Measurements from ENCODE around the gene CHD3. TPM values are rescaled to one million over a fixed set of nuclear protein-coding genes. Genes with fewer than 3 reads are reported as not detected.

CHD3 gene
- total and polyA plus RNA-seq, 10 of the 15 experiments (the other 5 are each of a cell fraction or from before 2014, with no cell fraction given) = 1.4 to 86.8 (median 39.1) TPM

GRCh38 chr17:7961421-7961820 is 72.8 kb downstream of the CHD3 start:
- BruUV-seq (replicated peaks) = no TSS peak
- H3K9me3 ChIP-seq (replicated peaks; ENCODE audit: control insufficient read depth, insufficient read depth, low read length) = no peaks in the 10 kb centered on the region
- H3K27ac ChIP-seq (ENCODE audit: control insufficient read depth, insufficient read depth) = no peak overlapping the region
- intact Hi-C loops (cut with micrococcal nuclease; ENCODE audit: unreplicated experiment) = no loop called here
- H3K9ac ChIP-seq (ENCODE audit: control insufficient read depth, insufficient read depth, low read length) = no peak overlapping the region
- no peaks in the 10 kb centered on the region for H3K4me1 ChIP-seq (ENCODE audit: control insufficient read depth, insufficient read depth, low read length)
- ATAC-seq (no peak), FAIRE-seq (no peak), DNase-seq (ENCODE audit: low read depth, low spot score) (no peak)
- ChIA-PET SMC1A (ENCODE audit: uncharacterized antibody, unreplicated experiment) (no interaction called here), RAD21 (ENCODE audit: unreplicated experiment) (no interaction called here), CTCF (no interaction called here), POLR2A (interaction anchor here (0.7 kb wide), 1 partner anchor 46 kb away, joined by 3 read pairs; no protein-coding TSS in a partner anchor)
- 10% methylated on average over 2 of the region's 2 CpGs for WGBS (ENCODE audit: insufficient coverage, insufficient replicate concordance, low lambda C conversion rate, missing lambda C conversion rate)
- no peak overlapping the region for H3K4me3 ChIP-seq
- in situ Hi-C loops (cut with MboI) = no loop called here
- no peak overlapping the region for H2AFZ ChIP-seq (ENCODE audit: control insufficient read depth, low read depth, low read length)
- H4K20me1 ChIP-seq (ENCODE audit: control insufficient read depth, insufficient read depth) = no peaks in the 10 kb centered on the region
- no peaks in the 10 kb centered on the region for H3K79me2 ChIP-seq (ENCODE audit: control insufficient read depth, insufficient read depth, low read length)
- TF ChIP-seq FOXK2 (IDR thresholded peaks at IDR 0.05) = no peak
- no peaks in the 10 kb centered on the region for H3K27me3 ChIP-seq (replicated peaks in 1 of 2; ENCODE audit: control insufficient read depth in 2 of 2, insufficient read depth in 2 of 2, low read length in 1 of 2)
- no peak overlapping the region for H3K4me2 ChIP-seq (ENCODE audit: control insufficient read depth, insufficient read depth)
- no peaks in the 10 kb centered on the region for H3K36me3 ChIP-seq (ENCODE audit: control insufficient read depth in 2 of 2, insufficient read depth in 2 of 2, low read length in 1 of 2)

Small RNAs within 50 kb of the gene (small RNA-seq; reads per million reads assigned to genes)
- gene SCARNA21 = 0.20 reads per million

Other genes with a start within 250 kb of the CHD3 start
Only the 7 nearest of the 18 such genes appear.
- 0.16 and 0.62 TPM in 2 replicates for gene TMEM88, start 33.7 kb upstream of the CHD3 start, total RNA-seq (2014; rRNA removed)
- 0.28 TPM in 1 of 2 replicates, not detected in the other for gene TMEM88, start 33.7 kb upstream of the CHD3 start, total RNA-seq (2014; rRNA removed; fragmentation: Illumina TruSeq; extraction: Trizol)
- 0.69 and 1.1 TPM in 2 replicates for gene TMEM88, start 33.7 kb upstream of the CHD3 start, total RNA-seq (2021)
- 0.20 TPM in 1 of 2 replicates, not detected in the other for gene TMEM88, start 33.7 kb upstream of the CHD3 start, polyA plus RNA-seq (2011; rRNA removed)
- gene TMEM88, start 33.7 kb upstream of the CHD3 start, polyA plus RNA-seq (2014; fragmentation: Illumina TruSeq; extraction: Trizol) = 0.21 TPM in 1 of 2 replicates, not detected in the other
- not detected for gene TMEM88, start 33.7 kb upstream of the CHD3 start, polyA plus RNA-seq (2014; fragmentation: Nextera tagmentation; extraction: Ambion mirVana)
- 0.22 and 2.2 TPM in 2 replicates for gene TMEM88, start 33.7 kb upstream of the CHD3 start, polyA plus RNA-seq (2014; rRNA removed)
- gene TMEM88, start 33.7 kb upstream of the CHD3 start, polyA plus RNA-seq (2016; fragmentation: Nextera tagmentation; extraction: Ambion mirVana) = under 1 TPM in 1 of 2 experiments, not detected in 1; 0.24 TPM
- 197 and 248 TPM in 2 replicates for gene NAA38, start 31.2 kb upstream of the CHD3 start, total RNA-seq (2014; rRNA removed)
- 98.5 and 108 TPM in 2 replicates for gene NAA38, start 31.2 kb upstream of the CHD3 start, total RNA-seq (2014; rRNA removed; fragmentation: Illumina TruSeq; extraction: Trizol)
- gene NAA38, start 31.2 kb upstream of the CHD3 start, total RNA-seq (2021) = 112 and 116 TPM in 2 replicates
- 28.4 and 82.1 TPM in 2 replicates for gene NAA38, start 31.2 kb upstream of the CHD3 start, polyA plus RNA-seq (2011; rRNA removed)
- 2.7 and 31.5 TPM in 2 replicates for gene NAA38, start 31.2 kb upstream of the CHD3 start, polyA plus RNA-seq (2014; fragmentation: Illumina TruSeq; extraction: Trizol)
- 100 to 1,000 TPM; 206 to 231 TPM for gene NAA38, start 31.2 kb upstream of the CHD3 start, polyA plus RNA-seq (2014; fragmentation: Nextera tagmentation; extraction: Ambion mirVana)
- gene NAA38, start 31.2 kb upstream of the CHD3 start, polyA plus RNA-seq (2014; rRNA removed) = 223 and 292 TPM in 2 replicates
- 100 to 1,000 TPM; 323 to 337 TPM for gene NAA38, start 31.2 kb upstream of the CHD3 start, polyA plus RNA-seq (2016; fragmentation: Nextera tagmentation; extraction: Ambion mirVana)
- gene CYB5D1, start 30.8 kb upstream of the CHD3 start, total RNA-seq (2014; rRNA removed) = 6.8 and 8.4 TPM in 2 replicates
- gene CYB5D1, start 30.8 kb upstream of the CHD3 start, total RNA-seq (2014; rRNA removed; fragmentation: Illumina TruSeq; extraction: Trizol) = 5.8 and 6.6 TPM in 2 replicates
- 7.7 and 7.9 TPM in 2 replicates for gene CYB5D1, start 30.8 kb upstream of the CHD3 start, total RNA-seq (2021)
- gene CYB5D1, start 30.8 kb upstream of the CHD3 start, polyA plus RNA-seq (2011; rRNA removed) = 6.1 and 7.3 TPM in 2 replicates
- 8.7 and 10.7 TPM in 2 replicates for gene CYB5D1, start 30.8 kb upstream of the CHD3 start, polyA plus RNA-seq (2014; fragmentation: Illumina TruSeq; extraction: Trizol)
- gene CYB5D1, start 30.8 kb upstream of the CHD3 start, polyA plus RNA-seq (2014; fragmentation: Nextera tagmentation; extraction: Ambion mirVana) = 1 to 10 TPM; 1.6 TPM
- gene CYB5D1, start 30.8 kb upstream of the CHD3 start, polyA plus RNA-seq (2014; rRNA removed) = 6.9 and 8.1 TPM in 2 replicates
- 1 to 10 TPM; 4.3 to 5.0 TPM for gene CYB5D1, start 30.8 kb upstream of the CHD3 start, polyA plus RNA-seq (2016; fragmentation: Nextera tagmentation; extraction: Ambion mirVana)
- 1.0 and 1.3 TPM in 2 replicates for gene RNF227, start 27.5 kb downstream of the CHD3 start, total RNA-seq (2014; rRNA removed)
- 1.0 and 1.3 TPM in 2 replicates for gene RNF227, start 27.5 kb downstream of the CHD3 start, total RNA-seq (2014; rRNA removed; fragmentation: Illumina TruSeq; extraction: Trizol)
- gene RNF227, start 27.5 kb downstream of the CHD3 start, total RNA-seq (2021) = 0.90 and 1.6 TPM in 2 replicates
- 2.8 and 3.5 TPM in 2 replicates for gene RNF227, start 27.5 kb downstream of the CHD3 start, polyA plus RNA-seq (2011; rRNA removed)
- 1.1 and 1.5 TPM in 2 replicates for gene RNF227, start 27.5 kb downstream of the CHD3 start, polyA plus RNA-seq (2014; fragmentation: Illumina TruSeq; extraction: Trizol)
- under 1 TPM; 0.49 to 0.87 TPM for gene RNF227, start 27.5 kb downstream of the CHD3 start, polyA plus RNA-seq (2014; fragmentation: Nextera tagmentation; extraction: Ambion mirVana)
- 1.7 and 5.0 TPM in 2 replicates for gene RNF227, start 27.5 kb downstream of the CHD3 start, polyA plus RNA-seq (2014; rRNA removed)
- gene RNF227, start 27.5 kb downstream of the CHD3 start, polyA plus RNA-seq (2016; fragmentation: Nextera tagmentation; extraction: Ambion mirVana) = 1 to 10 TPM; 1.2 to 2.4 TPM
- gene KCNAB3, start 41.1 kb downstream of the CHD3 start, total RNA-seq (2014; rRNA removed) = 1.9 and 2.3 TPM in 2 replicates
- gene KCNAB3, start 41.1 kb downstream of the CHD3 start, total RNA-seq (2014; rRNA removed; fragmentation: Illumina TruSeq; extraction: Trizol) = 1.2 and 1.6 TPM in 2 replicates
- gene KCNAB3, start 41.1 kb downstream of the CHD3 start, total RNA-seq (2021) = 3.9 and 7.0 TPM in 2 replicates
- gene KCNAB3, start 41.1 kb downstream of the CHD3 start, polyA plus RNA-seq (2011; rRNA removed) = 1.6 and 1.9 TPM in 2 replicates
- 2.0 and 2.6 TPM in 2 replicates for gene KCNAB3, start 41.1 kb downstream of the CHD3 start, polyA plus RNA-seq (2014; fragmentation: Illumina TruSeq; extraction: Trizol)
- gene KCNAB3, start 41.1 kb downstream of the CHD3 start, polyA plus RNA-seq (2014; fragmentation: Nextera tagmentation; extraction: Ambion mirVana) = under 1 TPM; 0.22 to 0.42 TPM
- gene KCNAB3, start 41.1 kb downstream of the CHD3 start, polyA plus RNA-seq (2014; rRNA removed) = 6.3 and 7.9 TPM in 2 replicates
- 1 to 10 TPM; 1.5 to 1.7 TPM for gene KCNAB3, start 41.1 kb downstream of the CHD3 start, polyA plus RNA-seq (2016; fragmentation: Nextera tagmentation; extraction: Ambion mirVana)
- 42.3 and 46.4 TPM in 2 replicates for gene TRAPPC1, start 43.2 kb downstream of the CHD3 start, total RNA-seq (2014; rRNA removed)
- gene TRAPPC1, start 43.2 kb downstream of the CHD3 start, total RNA-seq (2014; rRNA removed; fragmentation: Illumina TruSeq; extraction: Trizol) = 28.7 and 31.3 TPM in 2 replicates
- gene TRAPPC1, start 43.2 kb downstream of the CHD3 start, total RNA-seq (2021) = 173 and 193 TPM in 2 replicates
- gene TRAPPC1, start 43.2 kb downstream of the CHD3 start, polyA plus RNA-seq (2011; rRNA removed) = 78.6 and 93.1 TPM in 2 replicates
- gene TRAPPC1, start 43.2 kb downstream of the CHD3 start, polyA plus RNA-seq (2014; fragmentation: Illumina TruSeq; extraction: Trizol) = 197 and 224 TPM in 2 replicates
- 100 to 1,000 TPM in 1 of 2 experiments, 10 to 100 TPM in 1; 95.5 to 113 TPM for gene TRAPPC1, start 43.2 kb downstream of the CHD3 start, polyA plus RNA-seq (2014; fragmentation: Nextera tagmentation; extraction: Ambion mirVana)
- 156 and 166 TPM in 2 replicates for gene TRAPPC1, start 43.2 kb downstream of the CHD3 start, polyA plus RNA-seq (2014; rRNA removed)
- gene TRAPPC1, start 43.2 kb downstream of the CHD3 start, polyA plus RNA-seq (2016; fragmentation: Nextera tagmentation; extraction: Ambion mirVana) = 100 to 1,000 TPM; 298 to 306 TPM
- 19.8 and 21.6 TPM in 2 replicates for gene CNTROB, start 43.4 kb downstream of the CHD3 start, total RNA-seq (2014; rRNA removed)
- 19.0 and 21.2 TPM in 2 replicates for gene CNTROB, start 43.4 kb downstream of the CHD3 start, total RNA-seq (2014; rRNA removed; fragmentation: Illumina TruSeq; extraction: Trizol)
- gene CNTROB, start 43.4 kb downstream of the CHD3 start, total RNA-seq (2021) = 29.7 and 31.1 TPM in 2 replicates
- gene CNTROB, start 43.4 kb downstream of the CHD3 start, polyA plus RNA-seq (2011; rRNA removed) = 26.3 and 36.2 TPM in 2 replicates
- 22.0 and 29.3 TPM in 2 replicates for gene CNTROB, start 43.4 kb downstream of the CHD3 start, polyA plus RNA-seq (2014; fragmentation: Illumina TruSeq; extraction: Trizol)
- 1 to 10 TPM; 2.0 to 4.2 TPM for gene CNTROB, start 43.4 kb downstream of the CHD3 start, polyA plus RNA-seq (2014; fragmentation: Nextera tagmentation; extraction: Ambion mirVana)
- gene CNTROB, start 43.4 kb downstream of the CHD3 start, polyA plus RNA-seq (2014; rRNA removed) = 32.6 and 32.8 TPM in 2 replicates
- gene CNTROB, start 43.4 kb downstream of the CHD3 start, polyA plus RNA-seq (2016; fragmentation: Nextera tagmentation; extraction: Ambion mirVana) = 10 to 100 TPM; 27.1 to 30.8 TPM

Measured in GM12878 (cell line).